ENCODE results near the gene DUSP7.

DUSP7 gene

GRCh38 chr3:52026041-52026440 lies 30.3 kb downstream of the DUSP7 start:
- peak; percentile 56 for DNase-seq (ENCODE audit: low spot score)

GRCh38 chr3:52025453-52025852 lies 30.9 kb downstream of the DUSP7 start:
- DNase-seq (ENCODE audit: low spot score), result no peak

- DNase-seq (ENCODE audit: low spot score), result no peak
These were observed 31.5 kb downstream of the DUSP7 start for GRCh38 chr3:52024765-52025452.

- DNase-seq (ENCODE audit: low spot score), result peak; percentile 62
These were observed 32.3 kb downstream of the DUSP7 start for GRCh38 chr3:52023860-52024764.

- no peak for DNase-seq (ENCODE audit: low spot score)
These were observed 33.1 kb downstream of the DUSP7 start for GRCh38 chr3:52023101-52023770.

- peak; percentile 57 for DNase-seq (ENCODE audit: low spot score)
These were observed 33.9 kb downstream of the DUSP7 start for GRCh38 chr3:52022323-52023100.

- DNase-seq (ENCODE audit: low spot score), result peak; percentile 87
These were observed 34.7 kb downstream of the DUSP7 start for GRCh38 chr3:52021489-52022268.

- no peak for DNase-seq (ENCODE audit: low spot score)
These were observed 35.6 kb downstream of the DUSP7 start for GRCh38 chr3:52020796-52021195.

GRCh38 chr3:52019352-52020080 lies 36.9 kb downstream of the DUSP7 start:
- no peak for DNase-seq (ENCODE audit: low spot score)

GRCh38 chr3:52018319-52019000 lies 37.9 kb downstream of the DUSP7 start:
- no peak for DNase-seq (ENCODE audit: low spot score)

- no peak for DNase-seq (ENCODE audit: low spot score)
These were observed 38.8 kb downstream of the DUSP7 start for GRCh38 chr3:52017586-52017985.

- no peak for DNase-seq (ENCODE audit: low spot score)
These were observed 40.7 kb downstream of the DUSP7 start for GRCh38 chr3:52015438-52016228.

- peak; percentile 59 for DNase-seq (ENCODE audit: low spot score)
These were observed 41.8 kb downstream of the DUSP7 start for GRCh38 chr3:52014613-52015012.

GRCh38 chr3:52013802-52014598 lies 42.4 kb downstream of the DUSP7 start:
- no peak for DNase-seq (ENCODE audit: low spot score)

GRCh38 chr3:52012699-52013098 lies 43.7 kb downstream of the DUSP7 start:
- no peak for DNase-seq (ENCODE audit: low spot score)

- DNase-seq (ENCODE audit: low spot score), result no peak
These were observed 45.9 kb downstream of the DUSP7 start for GRCh38 chr3:52010431-52010830.

- DNase-seq (ENCODE audit: low spot score), result no peak
These were observed 49.1 kb downstream of the DUSP7 start for GRCh38 chr3:52007291-52007690.

GRCh38 chr3:52006820-52007133 lies 49.6 kb downstream of the DUSP7 start:
- DNase-seq (ENCODE audit: low spot score), result no peak

Data from D341Med (cell line).